PFSK-1 (cell line): Measurements from ENCODE around the gene DNAJA2.

Experiments used
- POLR2AphosphoS5 ChIP-seq: IDR thresholded peaks from 2 replicates; pipeline ENCODE4 v1.6.1; 2012; ENCODE audit warnings: low read depth, mild to moderate bottlenecking, control low read depth, low read length, moderate library complexity
- TAF1 ChIP-seq: IDR thresholded peaks from 2 replicates; pipeline ENCODE4 v1.6.1; 2012; ENCODE audit warnings: low read length, control low read depth, borderline replicate concordance; ENCODE audit not compliant: insufficient read depth

GRCh38 chr16:47019568-47019967 is 46.1 kb upstream of the DNAJA2 start:
- TF ChIP-seq TAF1 (no peak), POLR2AphosphoS5 (no peak)
